OCI-LY3 (cell line): ENCODE results near the gene IMMP2L.

Experiments
- H2AFZ ChIP-seq: fragments of 200-600, 300-600 bp; shearing (Covaris generic); 2 replicates; pipeline ENCODE4 v1.6.0; 2014; ENCODE audit warnings: antibody characterized with exemption, low read depth, low read length
- H3K27ac ChIP-seq: fragments of 200-600, 300-600 bp; sonication (generic); 2 replicates; pipeline ENCODE4 v1.5.1; 2014; ENCODE audit warnings: mild to moderate bottlenecking, low read length, moderate library complexity, mixed read lengths
- H3K27me3 ChIP-seq: fragments of 200-600, 300-600 bp; sonication (generic); 2 replicates; pipeline ENCODE4 v1.6.1; 2014; ENCODE audit warnings: low read depth, low read length, mixed read lengths
- H3K36me3 ChIP-seq: fragments of 200-600, 300-600 bp; sonication (generic); replicated peaks from 2 replicates; pipeline ENCODE3; 2014; ENCODE audit warnings: low read depth, low read length, mixed read lengths
- H3K4me1 ChIP-seq: fragments of 300-600, 200-600 bp; sonication (generic); 2 replicates; pipeline ENCODE4 v1.6.1; 2014; ENCODE audit warnings: low read length, mixed read lengths
- H3K4me2 ChIP-seq: fragments of 200-600, 300-600 bp; sonication (generic); 2 replicates; pipeline ENCODE4 v1.6.1; 2014; ENCODE audit warnings: low read length, mixed read lengths
- H3K4me3 ChIP-seq: fragments of 300-600, 200-600 bp; sonication (generic); 2 replicates; pipeline ENCODE4 v1.5.1; 2014; ENCODE audit warnings: antibody characterized with exemption, mild to moderate bottlenecking, low read length, moderate library complexity
- H3K79me2 ChIP-seq: fragments of 300-600, 200-600 bp; shearing (Covaris generic); 2 replicates; pipeline ENCODE4 v1.6.1; 2014; ENCODE audit warnings: mild to moderate bottlenecking, low read length, mixed read lengths
- H3K9ac ChIP-seq: fragments of 300-600, 200-600 bp; shearing (Covaris generic); 2 replicates; pipeline ENCODE4 v1.6.0; 2014; ENCODE audit warnings: mild to moderate bottlenecking, low read length, moderate library complexity
- H3K9me3 ChIP-seq: fragments of 200-600, 300-600 bp; shearing (Covaris generic); 2 replicates; pipeline ENCODE4 v1.6.1; 2014; ENCODE audit warnings: low read length, mixed read lengths; ENCODE audit not compliant: insufficient read depth
- H4K20me1 ChIP-seq: fragments of 200-600, 300-600 bp; sonication (generic); 2 replicates; pipeline ENCODE4 v1.6.1; 2016; ENCODE audit warnings: low read length, mixed read lengths; ENCODE audit not compliant: insufficient read depth
- CTCF ChIP-seq: fragments of 200-600, 300-600 bp; sonication (generic); IDR thresholded peaks from 2 replicates; pipeline ENCODE4 v1.5.1; 2014; ENCODE audit warnings: antibody characterized with exemption, low read length, low read depth
- EZH2phosphoT487 ChIP-seq: fragments of 200-600 bp; shearing (Covaris generic); IDR thresholded peaks from 2 replicates; pipeline ENCODE4 v1.6.1; 2018; ENCODE audit warnings: antibody characterized with exemption, mixed run types, low read depth

Gene IMMP2L

GRCh38 chr7:110853263-110853662 lies 709.0 kb downstream of the IMMP2L start:
- Histone ChIP-seq H2AFZ (no peak overlapping the region), H3K4me1 (no peaks in the 10 kb centered on the region), H3K27ac (no peak overlapping the region), H3K4me3 (no peak overlapping the region), H4K20me1 (no peaks in the 10 kb centered on the region), H3K4me2 (no peak overlapping the region), H3K79me2 (no peaks in the 10 kb centered on the region), H3K36me3 (no peaks in the 10 kb centered on the region), H3K27me3 (no peaks in the 10 kb centered on the region), H3K9ac (no peak overlapping the region), H3K9me3 (no peaks in the 10 kb centered on the region)
- no peak for TF ChIP-seq EZH2phosphoT487
- TF ChIP-seq CTCF: no peak

GRCh38 chr7:110852156-110852940 lies 709.9 kb downstream of the IMMP2L start:
- TF ChIP-seq CTCF (no peak), EZH2phosphoT487 (no peak)

GRCh38 chr7:110850224-110850623 lies 712.1 kb downstream of the IMMP2L start:
- Histone ChIP-seq H2AFZ (no peak overlapping the region), H3K4me2 (no peak overlapping the region), H3K4me3 (no peak overlapping the region), H3K4me1 (no peaks in the 10 kb centered on the region), H3K36me3 (no peaks in the 10 kb centered on the region), H3K9me3 (no peaks in the 10 kb centered on the region), H3K27ac (no peak overlapping the region), H4K20me1 (no peaks in the 10 kb centered on the region), H3K27me3 (no peaks in the 10 kb centered on the region), H3K79me2 (no peaks in the 10 kb centered on the region), H3K9ac (no peak overlapping the region)
- TF ChIP-seq CTCF (no peak), EZH2phosphoT487 (no peak)

More at GRCh38 chr7:110852156-110852940, 709.9 kb downstream of the IMMP2L start:
- Histone ChIP-seq H3K27me3 (no peaks in the 10 kb centered on the region), H3K79me2 (no peaks in the 10 kb centered on the region), H3K9ac (no peak overlapping the region), H3K4me1 (no peaks in the 10 kb centered on the region), H3K9me3 (no peaks in the 10 kb centered on the region), H2AFZ (no peak overlapping the region), H3K27ac (no peak overlapping the region), H3K4me2 (no peak overlapping the region), H3K4me3 (no peak overlapping the region), H3K36me3 (no peaks in the 10 kb centered on the region), H4K20me1 (no peaks in the 10 kb centered on the region)

- Histone ChIP-seq H3K27me3 (no peaks in the 10 kb centered on the region), H3K4me3 (no peak overlapping the region), H3K27ac (no peak overlapping the region)
Measured at GRCh38 chr7:110842796-110843195, 719.5 kb downstream of the IMMP2L start.

More at GRCh38 chr7:110842796-110843195, 719.5 kb downstream of the IMMP2L start:
- Histone ChIP-seq H3K4me1 (no peaks in the 10 kb centered on the region), H3K36me3 (no peaks in the 10 kb centered on the region), H3K4me2 (no peak overlapping the region), H2AFZ (no peak overlapping the region), H3K9me3 (no peaks in the 10 kb centered on the region), H3K79me2 (no peaks in the 10 kb centered on the region), H3K9ac (no peak overlapping the region), H4K20me1 (no peaks in the 10 kb centered on the region)
- no peak for TF ChIP-seq CTCF
- no peak for TF ChIP-seq EZH2phosphoT487
